Epithelial cell of proximal tubule (primary cell): ENCODE measurements around the gene SDHB. TPM values are rescaled to one million over a fixed set of nuclear protein-coding genes. Genes with fewer than 3 reads are reported as not detected.

Experiments
- DNase-seq: peaks from one replicate; pipeline ENCODE4 v3.0.0-alpha.2; 2011; ENCODE audit warnings: low read depth
- H3K4me3 ChIP-seq: 2 replicates; pipeline ENCODE4 v1.5.1; 2011; ENCODE audit warnings: low read depth, mild to moderate bottlenecking, low read length
- CTCF ChIP-seq: conservative IDR thresholded peaks from 2 replicates; pipeline ENCODE4 v1.5.1; 2012; ENCODE audit warnings: low read depth, mild to moderate bottlenecking, low read length
- total RNA-seq: library from RNA; depleted of rRNA; stranded (reverse); fragments of >200 nt; gene quantifications from 2 replicates; pipeline ENCODE4 v1.2.3, GENCODE V29; 2015

The SDHB gene
- total RNA-seq, 1 donor from 2014 or later = 118 TPM

GRCh38 chr1:17047924-17048323, 5.9 kb downstream of the SDHB start:
- TF ChIP-seq CTCF = no peak
- H3K4me3 ChIP-seq = no peak overlapping the region
- no peak for DNase-seq

GRCh38 chr1:17046334-17046657, 7.5 kb downstream of the SDHB start:
- no peak for TF ChIP-seq CTCF
- no peak for DNase-seq

GRCh38 chr1:17045634-17046333, 8.0 kb downstream of the SDHB start:
- peak; percentile 78 for TF ChIP-seq CTCF
- H3K4me3 ChIP-seq = no peak overlapping the region
- DNase-seq = no peak

More at GRCh38 chr1:17046334-17046657, 7.5 kb downstream of the SDHB start:
- no peak overlapping the region for H3K4me3 ChIP-seq

GRCh38 chr1:17045150-17045549, 8.7 kb downstream of the SDHB start:
- H3K4me3 ChIP-seq = no peak overlapping the region
- no peak for DNase-seq
- TF ChIP-seq CTCF = no peak

GRCh38 chr1:17043676-17044075, 10.2 kb downstream of the SDHB start:
- TF ChIP-seq CTCF = no peak
- no peak overlapping the region for H3K4me3 ChIP-seq
- DNase-seq = no peak

GRCh38 chr1:17040135-17040534, 13.7 kb downstream of the SDHB start:
- no peak for TF ChIP-seq CTCF

GRCh38 chr1:17039522-17039921, 14.3 kb downstream of the SDHB start:
- no peak for TF ChIP-seq CTCF
- H3K4me3 ChIP-seq = no peak overlapping the region

More at GRCh38 chr1:17040135-17040534, 13.7 kb downstream of the SDHB start:
- no peak for DNase-seq
- H3K4me3 ChIP-seq = no peak overlapping the region

More at GRCh38 chr1:17039522-17039921, 14.3 kb downstream of the SDHB start:
- no peak for DNase-seq
